ENCODE measurements around the gene MIA2. TPM values are rescaled to one million over a fixed set of nuclear protein-coding genes. Genes with fewer than 3 reads are reported as not detected.

MIA2 gene
- total and polyA plus RNA-seq, 9 of the 15 experiments (the other 6 are each of a cell fraction or from before 2014, with no cell fraction given) = 6.0 to 21.8 (median 12.8) TPM

- TF ChIP-seq RREB1 (CRISPR knock-in tag; IDR thresholded peaks at IDR 0.05) (no peak), TCF7L2 (IDR thresholded peaks at IDR 0.05; ENCODE audit: low read depth, low read length) (no peak), CBX8 (IDR thresholded peaks at IDR 0.05; ENCODE audit: borderline replicate concordance, extremely low read depth, low read depth, low read length, poor library complexity, severe bottlenecking) (no peak), FOXJ3 (CRISPR knock-in tag; IDR thresholded peaks at IDR 0.05) (no peak), POLR2H (tag; IDR thresholded peaks at IDR 0.05; ENCODE audit: low read depth) (no peak)
These were observed 42.9 kb downstream of the MIA2 start (continued) for GRCh38 chr14:39276579-39277114.
